ENCODE data around the gene NAXD.
A peak's percentile ranks its signal among the peaks of the same experiment; 100 is the strongest.
"Not testable (repeated sequence)": the region's sequence is repeated elsewhere in the genome, so short reads cannot be mapped to it uniquely, and the experiment has no call there.

NAXD gene

GRCh38 chr13:110664041-110664440, 48.7 kb downstream of the NAXD start:
- peaks cover 35% of the 10 kb centered on the region for H3K4me1 Mint-ChIP-seq
- no peak for ATAC-seq (ENCODE audit: low read depth)
- no peak overlapping the region for H3K27ac Mint-ChIP-seq
- no peak overlapping the region for H3K4me3 Mint-ChIP-seq
- no peaks in the 10 kb centered on the region for H3K27me3 Mint-ChIP-seq
- peaks cover 29% of the 10 kb centered on the region for H3K36me3 Mint-ChIP-seq
- H3K9me3 Mint-ChIP-seq = peaks cover 2% of the 10 kb centered on the region
- no peak for DNase-seq (ENCODE audit: low spot score in 2 of 2)

DNA sequence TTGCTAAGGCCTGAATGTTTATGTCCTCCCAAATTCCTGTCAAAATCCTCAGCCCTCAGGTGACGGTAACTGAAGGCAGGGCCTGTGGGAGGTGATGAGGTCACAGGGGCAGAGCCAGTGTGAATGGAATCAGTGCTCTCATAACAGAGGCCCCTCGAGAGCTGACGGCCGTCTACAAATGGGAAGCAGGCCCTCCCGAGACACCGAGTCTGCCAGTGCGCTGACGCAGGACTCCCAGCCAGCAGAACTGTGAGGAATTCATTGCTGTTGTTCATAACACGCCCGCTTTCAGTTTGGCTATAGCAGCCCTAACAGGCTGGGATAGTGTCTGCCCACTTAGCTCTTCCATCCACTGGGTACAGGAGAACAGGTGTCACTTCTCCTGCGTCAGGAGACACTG, 49.3 kb downstream of the NAXD start:
- H3K27me3 Mint-ChIP-seq = no peaks in the 10 kb centered on the region
- peak overlapping the region; percentile 90 for H3K27ac Mint-ChIP-seq
- peaks cover 29% of the 10 kb centered on the region for H3K36me3 Mint-ChIP-seq
- ATAC-seq (ENCODE audit: low read depth) (no peak), DNase-seq (ENCODE audit: low spot score in 2 of 2) (no peak)
- no peak overlapping the region for H3K4me3 Mint-ChIP-seq
- peaks cover 2% of the 10 kb centered on the region for H3K9me3 Mint-ChIP-seq
- H3K4me1 Mint-ChIP-seq = peaks cover 32% of the 10 kb centered on the region

GRCh38 chr13:110665491-110666254, 50.3 kb downstream of the NAXD start:
- Mint-ChIP-seq H3K36me3 (peaks cover 32% of the 10 kb centered on the region), H3K4me1 (peaks cover 29% of the 10 kb centered on the region), H3K9me3 (no peaks in the 10 kb centered on the region), H3K27ac (peak overlapping the region; percentile 90), H3K4me3 (peak overlapping the region; percentile 32), H3K27me3 (no peaks in the 10 kb centered on the region)
- DNase-seq (ENCODE audit: low spot score in 2 of 2) (peak in 1 of 2 donors; percentile 28), ATAC-seq (ENCODE audit: low read depth) (peak; percentile 98)

GRCh38 chr13:110666255-110666533, 50.8 kb downstream of the NAXD start:
- Mint-ChIP-seq H3K9me3 (no peaks in the 10 kb centered on the region), H3K4me1 (peaks cover 33% of the 10 kb centered on the region)
- no peak for DNase-seq (ENCODE audit: low spot score in 2 of 2)

GRCh38 chr13:110669036-110669435, 53.7 kb downstream of the NAXD start:
- DNase-seq (ENCODE audit: low spot score in 2 of 2) (no peak), ATAC-seq (ENCODE audit: low read depth) (no peak)
- Mint-ChIP-seq H3K27ac (no peak overlapping the region), H3K4me3 (no peak overlapping the region), H3K4me1 (peaks cover 32% of the 10 kb centered on the region), H3K9me3 (peaks cover 2% of the 10 kb centered on the region), H3K27me3 (no peaks in the 10 kb centered on the region), H3K36me3 (peaks cover 29% of the 10 kb centered on the region)

More at GRCh38 chr13:110666255-110666533, 50.8 kb downstream of the NAXD start:
- Mint-ChIP-seq H3K4me3 (no peak overlapping the region), H3K36me3 (peaks cover 35% of the 10 kb centered on the region), H3K27ac (peak overlapping the region; percentile 90), H3K27me3 (no peaks in the 10 kb centered on the region)
- no peak for ATAC-seq (ENCODE audit: low read depth)

- DNase-seq (ENCODE audit: low spot score in 2 of 2); ATAC-seq (ENCODE audit: low read depth); H3K27ac Mint-ChIP-seq; H3K9me3 Mint-ChIP-seq; H3K27me3 Mint-ChIP-seq; H3K4me3 Mint-ChIP-seq: not testable (repeated sequence)
- peaks cover 38% of the 10 kb centered on the region for H3K4me1 Mint-ChIP-seq
- H3K36me3 Mint-ChIP-seq = peaks cover 34% of the 10 kb centered on the region
Measured at GRCh38 chr13:110669814-110670213, 54.5 kb downstream of the NAXD start.

GRCh38 chr13:110676595-110677587, 61.5 kb downstream of the NAXD start:
- DNase-seq (ENCODE audit: low spot score in 2 of 2) = peak; percentile 49 to 63
- no peaks in the 10 kb centered on the region for H3K9me3 Mint-ChIP-seq
- peak overlapping the region; percentile 99 for H3K27ac Mint-ChIP-seq
- no peaks in the 10 kb centered on the region for H3K27me3 Mint-ChIP-seq
- ATAC-seq (ENCODE audit: low read depth) = peak; percentile 68
- peaks cover 57% of the 10 kb centered on the region for H3K4me1 Mint-ChIP-seq
- peaks cover 29% of the 10 kb centered on the region for H3K36me3 Mint-ChIP-seq
- H3K4me3 Mint-ChIP-seq = peak overlapping the region; percentile 88

- DNase-seq (ENCODE audit: low spot score in 2 of 2) (peak in 1 of 2 donors; percentile 27), ATAC-seq (ENCODE audit: low read depth) (no peak)
- H3K9me3 Mint-ChIP-seq = no peaks in the 10 kb centered on the region
- H3K4me3 Mint-ChIP-seq = peak overlapping the region; percentile 50
- peak overlapping the region; percentile 99 for H3K27ac Mint-ChIP-seq
- peaks cover 26% of the 10 kb centered on the region for H3K36me3 Mint-ChIP-seq
- no peaks in the 10 kb centered on the region for H3K27me3 Mint-ChIP-seq
- peaks cover 52% of the 10 kb centered on the region for H3K4me1 Mint-ChIP-seq
Measured at GRCh38 chr13:110677731-110678545, 62.6 kb downstream of the NAXD start.

DNA sequence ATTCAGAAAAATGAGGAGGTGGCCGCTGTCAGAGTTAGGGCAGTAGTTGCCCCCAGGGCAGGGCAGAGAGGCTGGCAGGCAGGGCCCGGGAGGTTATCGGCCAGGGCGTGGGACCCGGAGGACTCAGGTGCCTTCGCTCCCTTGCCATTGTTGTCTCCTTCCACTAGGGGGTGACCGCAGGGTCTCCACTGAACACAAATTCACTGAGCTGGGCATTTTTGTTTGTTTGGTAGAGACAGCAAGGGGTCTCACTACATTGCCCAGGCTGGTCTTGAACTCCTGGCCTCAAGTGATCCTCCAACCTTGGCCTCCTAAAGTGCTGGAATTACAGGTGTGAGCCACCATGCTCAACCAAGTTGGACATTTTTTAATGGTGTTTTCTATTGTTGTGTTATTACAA, 65.5 kb downstream of the NAXD start:
- Mint-ChIP-seq H3K27ac (peak overlapping the region; percentile 99), H3K36me3 (peaks cover 25% of the 10 kb centered on the region), H3K4me3 (no peak overlapping the region), H3K4me1 (peaks cover 38% of the 10 kb centered on the region), H3K9me3 (no peaks in the 10 kb centered on the region), H3K27me3 (no peaks in the 10 kb centered on the region)
- DNase-seq (ENCODE audit: low spot score in 2 of 2) (peak; percentile 11 to 19), ATAC-seq (ENCODE audit: low read depth) (no peak)

DNA sequence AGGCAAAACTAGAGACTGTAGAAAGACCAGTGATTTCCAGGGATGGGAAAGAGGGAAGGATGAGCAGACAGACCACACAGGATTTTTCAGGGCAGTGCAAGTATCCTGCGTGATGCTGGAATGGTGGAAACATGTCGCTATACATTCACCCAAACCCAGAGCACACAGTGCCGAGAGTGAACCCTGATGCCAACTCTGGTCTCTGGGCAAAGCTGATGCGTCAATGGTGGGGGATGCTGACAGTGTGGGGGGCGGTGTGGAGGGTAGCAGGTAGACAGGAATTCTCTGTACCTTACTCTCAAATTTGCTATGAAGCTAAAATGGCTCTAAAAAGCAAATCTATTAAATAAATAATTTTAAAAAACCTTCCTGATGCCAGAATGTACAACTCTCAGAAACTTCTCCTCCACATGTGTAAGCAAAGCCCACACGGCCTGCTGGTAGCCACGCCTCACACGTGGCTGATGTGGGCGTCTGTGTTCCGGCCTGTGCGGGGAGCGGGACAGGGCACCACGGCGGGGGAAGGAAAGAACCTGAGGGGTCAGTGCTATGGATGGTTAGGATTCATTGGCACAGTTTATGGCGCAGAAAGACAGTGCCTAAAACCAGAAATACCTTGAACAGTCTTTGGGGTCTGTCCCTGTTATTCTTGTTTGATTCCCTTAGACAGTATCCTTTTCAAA, 66.7 kb downstream of the NAXD start:
- H3K36me3 Mint-ChIP-seq = peaks cover 27% of the 10 kb centered on the region
- H3K4me1 Mint-ChIP-seq = peaks cover 27% of the 10 kb centered on the region
- no peaks in the 10 kb centered on the region for H3K27me3 Mint-ChIP-seq
- DNase-seq (ENCODE audit: low spot score in 2 of 2) = no peak
- no peak overlapping the region for H3K27ac Mint-ChIP-seq
- H3K4me3 Mint-ChIP-seq = no peak overlapping the region
- H3K9me3 Mint-ChIP-seq = no peaks in the 10 kb centered on the region
- ATAC-seq (ENCODE audit: low read depth) = no peak

- peaks cover 21% of the 10 kb centered on the region for H3K4me1 Mint-ChIP-seq
- ATAC-seq (ENCODE audit: low read depth) = no peak
- H3K27ac Mint-ChIP-seq = no peak overlapping the region
- H3K9me3 Mint-ChIP-seq = no peaks in the 10 kb centered on the region
- DNase-seq (ENCODE audit: low spot score in 2 of 2) = no peak
- H3K36me3 Mint-ChIP-seq = peaks cover 28% of the 10 kb centered on the region
- no peaks in the 10 kb centered on the region for H3K27me3 Mint-ChIP-seq
- no peak overlapping the region for H3K4me3 Mint-ChIP-seq
Measured at GRCh38 chr13:110682746-110683145, 67.4 kb downstream of the NAXD start.

- H3K36me3 Mint-ChIP-seq = peaks cover 26% of the 10 kb centered on the region
- H3K4me3 Mint-ChIP-seq = no peak overlapping the region
- no peak for ATAC-seq (ENCODE audit: low read depth)
- H3K9me3 Mint-ChIP-seq = no peaks in the 10 kb centered on the region
- H3K27me3 Mint-ChIP-seq = no peaks in the 10 kb centered on the region
- H3K4me1 Mint-ChIP-seq = peaks cover 18% of the 10 kb centered on the region
- DNase-seq (ENCODE audit: low spot score in 2 of 2) = no peak
- H3K27ac Mint-ChIP-seq = no peak overlapping the region
Measured at GRCh38 chr13:110683203-110683883, 68.0 kb downstream of the NAXD start.

GRCh38 chr13:110683921-110684320, 68.6 kb downstream of the NAXD start:
- ATAC-seq (ENCODE audit: low read depth) = no peak
- H3K36me3 Mint-ChIP-seq = peaks cover 22% of the 10 kb centered on the region
- no peak for DNase-seq (ENCODE audit: low spot score in 2 of 2)
- no peaks in the 10 kb centered on the region for H3K27me3 Mint-ChIP-seq
- H3K9me3 Mint-ChIP-seq = no peaks in the 10 kb centered on the region
- no peak overlapping the region for H3K4me3 Mint-ChIP-seq
- no peak overlapping the region for H3K27ac Mint-ChIP-seq
- peaks cover 12% of the 10 kb centered on the region for H3K4me1 Mint-ChIP-seq

Measured in memory B cell (primary cell).